ENCODE results near the gene KIF12. TPM values are rescaled to one million over a fixed set of nuclear protein-coding genes. Genes with fewer than 3 reads are reported as not detected.

Gene KIF12
- total RNA-seq, 1 donor from 2014 or later = 6.2 TPM

- Histone ChIP-seq H3K9me3 (no peaks in the 10 kb centered on the region), H3K36me3 (no peaks in the 10 kb centered on the region), H3K4me1 (peaks cover 4% of the 10 kb centered on the region), H3K27me3 (no peaks in the 10 kb centered on the region), H3K4me3 (no peak overlapping the region), H3K27ac (peak overlapping the region; percentile 48)
- DNase-seq (no peak), ATAC-seq (peak; percentile 76)
- intact Hi-C loops (cut with DNase I) = no loop called here
- TF ChIP-seq CTCF (IDR thresholded peaks at IDR 0.05) = no peak
Measured at GRCh38 chr9:114080773-114081440, 18.2 kb downstream of the KIF12 start.

GRCh38 chr9:114080195-114080772 is 18.8 kb downstream of the KIF12 start:
- Histone ChIP-seq H3K27ac (peak overlapping the region; percentile 48), H3K4me1 (peaks cover 4% of the 10 kb centered on the region), H3K27me3 (no peaks in the 10 kb centered on the region), H3K36me3 (no peaks in the 10 kb centered on the region), H3K4me3 (no peak overlapping the region), H3K9me3 (no peaks in the 10 kb centered on the region)
- DNase-seq (no peak), ATAC-seq (no peak)
- TF ChIP-seq CTCF (IDR thresholded peaks at IDR 0.05) = no peak
- intact Hi-C loops (cut with DNase I) = no loop called here

GRCh38 chr9:114078781-114079156 is 20.3 kb downstream of the KIF12 start:
- Histone ChIP-seq H3K4me1 (peaks cover 4% of the 10 kb centered on the region), H3K36me3 (no peaks in the 10 kb centered on the region), H3K9me3 (no peaks in the 10 kb centered on the region), H3K27me3 (no peaks in the 10 kb centered on the region), H3K27ac (no peak overlapping the region), H3K4me3 (no peak overlapping the region)
- ATAC-seq = no peak
- no peak for TF ChIP-seq CTCF (IDR thresholded peaks at IDR 0.05)
- intact Hi-C loops (cut with DNase I) = no loop called here
- DNase-seq = peak; percentile 26

GRCh38 chr9:114078021-114078780 is 20.9 kb downstream of the KIF12 start, which contains the start of gene AMBP:
TSS of gene AMBP (minus strand) at chr9:114078300. CDS start at chr9:114078209, 91 bp downstream.
- intact Hi-C loops (cut with DNase I) = no loop called here
- peaks cover 4% of the 10 kb centered on the region for H3K4me1 ChIP-seq
- TF ChIP-seq CTCF (IDR thresholded peaks at IDR 0.05) = no peak
- H3K27ac ChIP-seq = no peak within 1 kb of the TSS
- ATAC-seq (no peak), DNase-seq (peak; percentile 68)
- no peaks in the 10 kb centered on the region for H3K36me3 ChIP-seq
- H3K27me3 ChIP-seq = no peaks in the 10 kb centered on the region
- no peak within 1 kb of the TSS for H3K4me3 ChIP-seq
- H3K9me3 ChIP-seq = no peaks in the 10 kb centered on the region

GRCh38 chr9:114077162-114077837 is 21.8 kb downstream of the KIF12 start:
- H3K4me1 ChIP-seq = peaks cover 7% of the 10 kb centered on the region
- no peak overlapping the region for H3K4me3 ChIP-seq
- no peaks in the 10 kb centered on the region for H3K9me3 ChIP-seq
- H3K27me3 ChIP-seq = no peaks in the 10 kb centered on the region
- intact Hi-C loops (cut with DNase I) = no loop called here
- H3K36me3 ChIP-seq = no peaks in the 10 kb centered on the region
- no peak overlapping the region for H3K27ac ChIP-seq
- no peak for TF ChIP-seq CTCF (IDR thresholded peaks at IDR 0.05)
- ATAC-seq (no peak), DNase-seq (peak; percentile 58)

Data from upper lobe of right lung (tissue), 1 donor.